Left ventricle myocardium superior (tissue), 1 donor: Measurements from ENCODE around the gene DACH1. TPM values are rescaled to one million over a fixed set of nuclear protein-coding genes. Genes with fewer than 3 reads are reported as not detected.

Source experiments
- ATAC-seq: fragments of 200-7000 bp; cut with Tn5 transposase; one replicate; pipeline ENCODE4 v1.9.1; 2020; ENCODE audit warnings: mild to moderate bottlenecking, moderate library complexity
- DNase-seq: peaks from one replicate; pipeline ENCODE4 v3.0.0-alpha.2; 2020
- intact Hi-C: fragments of 100-400 bp; cut with micrococcal nuclease; formaldehyde crosslinking; loops from one replicate; pipeline ENCODE4 v1.11.0; 2022
- total RNA-seq: library from RNA; stranded (reverse); fragmentation: NEBNext Ultra II Directional; extraction: Animal tissue kit (Norgen Biotek cat#: 25700); gene quantifications from one replicate; pipeline ENCODE4 v1.2.1, GENCODE V29; 2021
- donor health status: DM: no; HTN: yes; CAD: no; lungs with severe emphysema.

Gene DACH1
- total RNA-seq, 1 donor from 2014 or later = 3.5 TPM

DNA sequence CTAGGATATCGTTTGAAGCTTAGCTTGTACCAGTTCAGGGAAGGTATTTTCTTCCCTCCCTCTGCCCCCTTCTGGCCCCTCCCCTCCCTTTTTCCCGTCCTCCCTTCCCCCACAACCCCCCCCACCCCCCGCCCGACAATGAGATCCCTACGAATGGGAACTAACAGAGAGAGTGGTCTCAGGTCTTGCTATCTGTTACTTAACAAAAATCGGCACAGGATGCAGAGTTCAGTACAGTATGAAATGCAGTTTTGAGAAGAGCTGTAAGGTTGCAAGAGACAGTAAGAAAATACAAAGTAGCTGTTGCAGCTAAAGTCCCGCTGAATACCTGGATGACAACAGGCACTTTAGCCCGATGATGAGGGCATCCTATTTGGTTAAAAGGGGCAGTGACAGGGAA, 3.1 kb upstream of the DACH1 start:
- DNase-seq (no peak), ATAC-seq (no peak)
- intact Hi-C loops = loop anchor here (10.0 kb wide), 1 partner anchor 625 kb away; no protein-coding TSS in a partner anchor

DNA sequence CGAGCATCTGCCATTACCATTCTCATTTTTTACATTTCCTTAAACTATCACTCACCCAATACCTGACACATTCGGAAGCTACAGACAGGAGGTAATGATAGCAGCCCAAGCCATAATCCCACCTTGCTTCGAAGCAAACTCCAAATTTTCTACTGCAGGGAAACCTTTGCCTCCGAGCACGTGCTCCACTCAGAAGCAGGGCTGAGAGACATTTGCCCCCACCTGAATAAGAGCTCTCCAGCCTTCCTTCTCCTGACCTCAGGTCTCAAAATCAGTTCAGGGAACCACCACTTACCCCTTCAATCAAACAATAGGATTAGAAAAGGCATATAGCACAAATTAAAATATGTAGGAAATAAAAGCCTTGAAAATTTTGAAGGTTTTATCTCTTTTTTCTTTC, 2.3 kb upstream of the DACH1 start:
- ATAC-seq = no peak
- no peak for DNase-seq
- intact Hi-C loops = no loop called here

DNA sequence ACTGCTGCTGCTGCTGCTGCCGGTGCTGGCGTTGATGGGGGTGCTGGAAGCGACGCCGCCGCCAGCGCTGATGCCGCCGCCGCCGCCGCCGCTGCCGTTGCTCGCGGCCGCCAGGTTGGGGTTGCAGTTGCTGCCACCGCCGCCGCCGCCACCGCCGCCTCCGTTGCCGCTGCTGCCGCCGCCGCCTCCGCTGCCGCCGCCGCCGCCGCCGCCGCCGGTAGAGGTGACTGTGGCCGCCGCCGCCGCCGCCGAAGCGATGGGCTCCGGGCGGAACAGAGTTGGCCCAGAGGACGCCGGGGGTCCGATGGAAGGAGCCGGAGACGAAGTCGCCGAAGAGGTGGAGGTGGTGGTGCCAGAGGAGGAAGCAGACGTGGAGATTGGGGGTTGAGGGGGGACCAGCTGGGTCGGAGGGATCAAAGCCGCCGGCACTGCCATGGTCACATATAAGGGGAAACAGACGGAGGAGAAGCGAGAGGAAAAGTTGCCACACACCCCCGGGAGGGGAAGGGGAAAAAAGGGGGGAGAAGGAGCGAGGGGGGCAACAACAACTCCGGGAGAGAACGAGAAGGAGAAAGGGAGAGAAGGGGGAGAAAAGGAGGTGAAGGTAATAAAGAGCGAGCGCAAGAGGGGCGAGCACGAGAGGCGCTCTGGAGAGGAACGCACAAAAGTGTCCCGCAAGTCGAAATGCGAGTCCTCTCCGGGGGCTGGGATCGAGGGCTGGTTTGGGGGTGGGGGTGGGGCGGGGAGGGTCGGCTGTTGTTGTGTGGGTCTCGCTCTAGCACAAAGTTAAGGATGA, 471 bp downstream of the DACH1 start:
- peak; percentile 39 for ATAC-seq
- intact Hi-C loops = no loop called here
- peak; percentile 51 for DNase-seq

DNA sequence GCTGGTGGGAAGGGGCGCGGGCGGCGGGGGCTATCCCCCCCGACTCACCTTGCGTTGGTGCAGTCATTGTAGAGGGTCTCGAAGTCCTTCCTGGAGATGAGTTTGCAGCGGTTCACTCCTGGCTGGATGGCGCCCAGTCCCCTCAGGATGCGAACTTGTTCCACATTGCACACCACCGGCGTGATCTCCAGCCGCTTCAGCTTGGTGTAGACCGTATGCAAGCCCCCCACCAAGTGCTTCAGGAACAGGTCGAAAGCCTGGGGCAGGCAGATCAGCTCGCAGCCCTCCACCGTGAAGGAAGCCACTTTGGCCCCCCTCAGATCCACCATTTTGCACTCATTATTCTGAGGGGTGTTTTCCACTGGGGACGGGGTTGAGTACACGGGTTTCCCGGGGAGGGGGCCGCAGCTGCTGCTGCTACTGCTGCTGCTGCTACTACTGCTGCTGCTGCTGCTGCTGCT, 1.1 kb downstream of the DACH1 start:
- ATAC-seq (no peak), DNase-seq (no peak)
- intact Hi-C loops = no loop called here

DNA sequence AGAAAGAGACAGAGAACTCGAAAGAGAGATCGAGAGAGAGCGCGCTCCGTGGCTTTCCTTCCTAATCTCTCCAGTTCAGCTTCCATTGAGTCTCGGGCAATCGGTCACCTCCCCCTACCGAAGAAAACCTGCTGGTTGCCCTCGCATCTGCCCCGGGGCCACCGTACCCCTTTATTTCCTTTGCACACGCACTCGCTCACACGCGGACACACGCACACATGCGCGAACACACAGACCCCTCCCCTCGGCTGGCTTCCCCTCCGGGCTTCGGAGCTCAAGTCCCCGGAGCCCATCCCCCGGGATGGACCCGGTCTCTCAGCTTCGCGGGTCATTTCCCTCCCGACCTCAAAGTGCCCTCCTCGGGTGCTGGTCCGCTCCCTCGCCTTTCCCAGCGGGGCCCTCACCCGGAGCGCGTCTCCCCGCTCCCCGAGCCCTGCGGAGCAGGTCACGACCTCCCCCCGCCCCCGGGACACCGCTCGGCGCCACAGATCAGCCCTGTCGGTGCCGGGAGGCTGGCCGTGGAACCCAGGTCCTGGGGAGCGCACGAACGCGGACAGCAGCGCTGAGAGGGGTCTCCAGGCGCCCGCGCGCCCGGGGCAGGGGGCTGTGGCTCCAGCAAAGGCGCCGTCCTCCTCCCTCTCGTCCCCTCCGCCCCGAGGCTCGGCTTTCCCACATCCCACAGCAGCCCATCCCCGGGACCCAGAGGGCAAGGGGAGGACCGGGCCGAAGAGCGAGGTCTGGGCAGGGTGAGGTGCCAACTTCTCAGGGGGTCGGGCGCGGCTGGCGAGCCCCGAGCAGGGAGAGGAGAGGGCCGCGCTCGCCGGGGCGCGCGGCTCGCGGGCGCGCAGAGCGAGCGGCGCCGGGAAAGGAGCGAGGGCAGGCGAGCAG, 1.8 kb downstream of the DACH1 start:
- ATAC-seq (peak; percentile 45), DNase-seq (peak; percentile 52)
- intact Hi-C loops = no loop called here

DNA sequence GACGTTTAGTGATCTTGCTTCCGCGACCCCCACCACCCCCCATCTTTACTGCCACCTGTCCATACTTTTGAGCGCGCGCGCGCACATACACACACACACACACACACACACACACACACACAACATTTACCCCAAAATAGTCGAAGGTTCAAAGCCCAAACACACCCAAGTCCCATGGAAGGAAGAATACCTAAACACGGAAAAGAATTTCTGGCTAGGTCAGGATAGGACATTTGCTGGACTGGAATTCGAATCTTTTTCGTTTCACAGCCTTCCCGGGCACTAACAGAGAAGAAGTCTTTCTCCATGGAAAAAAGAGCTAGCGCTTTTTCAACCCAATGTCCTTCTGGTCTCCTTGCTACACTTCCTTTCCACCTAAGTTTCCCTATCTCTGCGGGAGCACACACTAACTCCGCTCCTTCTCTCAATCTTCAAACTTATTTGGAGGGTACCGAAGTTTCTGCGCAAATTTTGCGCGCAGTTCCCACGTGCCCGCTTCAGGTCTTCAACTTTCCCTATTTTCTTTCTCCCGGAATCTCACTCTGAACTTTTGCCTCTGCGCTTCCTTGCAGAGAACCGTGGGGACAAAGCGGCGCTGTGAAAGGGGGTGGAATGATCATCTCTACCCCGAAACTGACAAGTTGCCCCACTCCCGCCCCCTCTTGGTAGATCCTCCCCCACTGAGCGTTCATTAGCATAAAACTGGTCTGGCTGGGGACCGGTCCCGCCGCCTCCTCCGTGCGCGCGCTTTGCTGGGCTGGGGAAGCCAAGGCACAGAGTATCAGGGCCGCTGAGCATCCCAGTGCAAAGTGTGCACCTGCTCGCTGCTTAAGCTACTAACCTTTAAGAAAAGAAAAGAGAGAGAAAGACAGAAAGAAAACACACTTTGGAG, 2.7 kb downstream of the DACH1 start:
- ATAC-seq = peak; percentile 74
- intact Hi-C loops = no loop called here

DNA sequence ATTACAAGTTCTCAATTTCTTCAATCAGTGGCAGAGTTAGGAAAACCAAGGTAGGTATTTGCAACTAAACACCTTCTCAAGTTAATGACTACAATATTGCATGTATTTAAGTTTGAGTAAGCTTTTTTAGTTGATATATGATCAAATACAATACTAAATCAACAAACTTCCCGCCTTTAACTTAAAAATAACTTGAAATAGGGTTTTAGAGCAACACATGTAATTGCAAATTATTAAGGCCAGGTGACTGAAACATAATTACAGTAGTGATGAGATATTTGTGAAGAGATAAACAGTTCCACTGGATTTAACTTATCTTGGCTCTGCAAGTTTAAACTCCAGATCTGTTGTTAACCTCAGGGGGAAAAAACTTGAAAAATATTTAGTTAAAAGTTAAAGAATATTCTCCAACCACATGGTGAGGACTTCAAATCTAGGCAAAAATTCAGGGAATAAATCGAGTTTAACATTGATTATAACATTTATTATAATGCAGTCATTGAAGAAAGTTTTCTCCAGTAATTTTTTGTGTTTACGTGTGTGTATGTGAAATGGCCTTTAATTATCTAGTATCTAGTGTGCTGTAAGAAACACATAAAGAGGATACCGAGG, 3.6 kb downstream of the DACH1 start:
- DNase-seq = no peak
- no peak for ATAC-seq
- intact Hi-C loops = no loop called here

More for the DNA sequence above, 2.7 kb downstream of the DACH1 start:
- peak; percentile 65 for DNase-seq

DNA sequence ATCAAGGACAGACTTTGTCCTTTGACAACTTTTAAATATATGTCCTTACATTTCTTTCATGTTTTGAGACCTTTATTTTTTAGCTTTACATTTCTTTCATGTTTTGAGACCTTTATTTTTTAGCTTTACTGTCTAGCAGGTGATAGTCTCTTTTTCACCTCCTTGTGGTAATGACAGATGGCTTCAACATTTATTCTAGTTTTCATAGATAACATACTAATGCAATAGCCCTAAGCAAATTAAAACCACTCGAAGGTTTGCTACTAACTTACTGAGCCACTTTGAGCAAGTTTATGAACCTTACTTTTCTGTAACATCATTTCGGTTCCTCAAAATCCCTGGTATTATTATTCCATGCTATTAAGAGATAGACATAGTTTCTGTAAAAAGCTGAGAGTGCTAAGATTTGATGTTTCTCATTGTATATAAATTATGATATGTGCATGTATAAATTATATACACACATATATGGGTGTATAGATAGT, 4.5 kb downstream of the DACH1 start:
- intact Hi-C loops = no loop called here
- ATAC-seq = no peak
- DNase-seq = no peak

DNA sequence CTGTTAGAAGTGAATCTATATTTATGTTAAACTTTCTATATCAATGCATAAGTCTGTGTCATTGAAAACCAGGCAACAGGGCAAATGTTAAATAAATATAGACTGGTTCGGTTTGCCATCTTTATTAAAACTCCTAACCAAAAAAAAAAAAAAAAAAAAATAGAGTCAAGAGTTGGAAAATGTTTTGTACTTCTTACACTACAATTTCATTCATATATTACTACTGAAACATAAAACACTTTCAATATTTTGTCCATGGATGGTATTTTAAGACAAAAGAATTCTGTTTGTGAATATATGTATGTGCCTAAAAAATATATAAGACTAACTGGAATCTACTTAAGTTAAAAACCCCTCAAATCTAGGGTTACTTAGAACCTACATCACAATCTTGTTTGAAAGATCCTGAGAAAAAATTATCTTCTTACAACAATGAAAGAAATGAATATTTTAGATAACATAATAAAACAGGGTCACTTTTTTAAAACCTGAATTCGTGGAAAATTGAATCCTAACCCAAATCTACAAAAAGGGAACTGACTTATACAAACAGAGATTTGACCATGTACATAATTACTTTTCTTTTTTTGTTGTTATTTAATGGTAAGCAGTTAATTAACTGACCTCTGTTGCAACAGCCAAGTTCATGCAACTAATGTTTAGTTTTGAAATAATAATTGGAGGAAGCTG, 5.1 kb downstream of the DACH1 start:
- ATAC-seq = no peak
- DNase-seq = no peak
- intact Hi-C loops = no loop called here

DNA sequence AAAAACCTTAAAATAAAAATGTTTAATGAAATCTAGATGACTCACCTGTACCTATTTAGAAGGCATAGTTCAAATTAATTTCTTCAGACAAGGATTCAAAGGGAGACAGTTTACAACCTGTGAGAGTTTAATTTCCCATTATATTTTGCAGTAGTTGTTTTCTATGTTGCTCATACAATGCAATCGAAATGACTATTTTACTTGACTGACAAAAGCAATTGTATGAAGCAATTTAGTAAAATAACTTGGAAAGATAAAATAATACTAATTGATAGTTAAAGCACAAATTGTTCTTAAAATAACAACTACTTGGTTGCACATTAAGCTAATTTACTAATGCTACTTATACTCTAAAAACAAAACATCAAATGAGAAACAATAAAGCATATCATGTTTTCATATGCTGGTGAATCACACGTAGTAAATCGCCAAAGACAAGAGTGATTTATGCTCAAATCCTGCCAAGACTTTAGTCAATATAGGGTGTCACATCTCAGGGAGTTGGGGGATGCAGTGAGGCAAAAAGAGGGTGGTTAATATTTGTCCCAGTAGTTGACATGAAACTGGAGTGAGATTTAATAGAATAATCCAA, 6.4 kb downstream of the DACH1 start:
- no peak for DNase-seq
- no peak for ATAC-seq
- intact Hi-C loops = no loop called here

DNA sequence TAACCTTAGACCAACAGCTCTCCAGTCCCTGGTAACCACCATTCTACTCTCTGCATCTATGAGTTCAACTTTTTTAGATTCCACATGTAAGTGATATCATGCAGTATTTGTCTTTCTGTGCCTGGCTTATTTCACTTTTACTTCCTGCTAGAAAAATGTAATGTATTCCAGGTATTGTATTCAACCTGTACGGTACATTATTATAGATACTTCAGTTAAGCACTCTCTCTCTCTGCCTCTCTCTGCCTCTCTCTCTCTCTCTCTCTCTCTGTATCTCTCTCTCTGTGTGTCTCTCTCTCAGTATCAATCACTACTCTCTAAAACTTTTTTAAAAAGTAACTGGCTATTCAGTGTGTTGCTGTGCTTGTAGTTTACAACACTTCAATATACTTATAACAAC, 8.4 kb downstream of the DACH1 start:
- intact Hi-C loops = loop anchor here (10.0 kb wide), 1 partner anchor 64 kb away; no protein-coding TSS in a partner anchor
- ATAC-seq (no peak), DNase-seq (no peak)

DNA sequence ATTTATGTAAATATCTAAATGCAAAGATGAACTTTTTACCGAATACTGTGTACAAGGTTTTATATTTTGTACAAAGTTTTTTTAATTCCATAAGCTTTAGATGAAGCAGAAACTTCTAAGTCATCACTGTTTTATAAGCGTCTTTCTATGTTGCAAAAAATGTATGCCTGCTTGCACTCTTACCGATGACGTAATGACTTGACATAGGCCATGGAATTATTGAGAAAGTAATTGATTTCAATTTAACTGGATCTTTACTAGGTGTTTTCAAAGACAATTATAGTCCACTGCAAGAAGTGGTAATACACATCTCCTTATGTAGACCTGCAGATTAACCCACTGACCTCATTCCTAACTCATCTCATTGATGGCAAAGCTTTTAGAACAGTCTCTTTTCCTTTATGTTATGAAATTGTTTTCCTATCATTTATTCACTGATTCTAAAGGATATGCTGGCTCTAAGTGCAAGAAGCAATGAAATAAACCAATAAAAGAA, 10.4 kb downstream of the DACH1 start:
- no peak for ATAC-seq
- intact Hi-C loops = loop anchor here (10.0 kb wide), 1 partner anchor 62 kb away; no protein-coding TSS in a partner anchor

DNA sequence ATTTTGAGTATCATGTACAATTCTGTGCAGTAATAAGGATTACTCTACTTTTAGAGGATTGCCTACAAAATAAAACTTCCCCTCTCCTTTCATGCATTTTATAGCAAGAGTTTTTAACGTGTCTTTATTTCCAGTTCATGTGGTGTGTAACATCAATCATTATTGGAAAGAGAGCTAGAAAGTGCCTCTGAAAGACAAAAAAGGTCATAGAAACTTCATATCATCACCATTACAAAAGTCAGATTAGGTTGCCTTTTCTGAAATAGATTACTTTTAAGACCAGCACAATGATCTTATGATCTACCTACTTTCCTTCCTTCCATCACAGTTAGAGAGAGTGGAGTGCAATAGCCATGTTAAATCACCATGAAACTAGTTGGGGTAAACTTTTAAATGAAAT, 12.6 kb downstream of the DACH1 start:
- intact Hi-C loops = loop anchor here (10.0 kb wide), 1 partner anchor 60 kb away; no protein-coding TSS in a partner anchor
- ATAC-seq = no peak
- no peak for DNase-seq

More for the DNA sequence above, 10.4 kb downstream of the DACH1 start:
- DNase-seq = no peak

DNA sequence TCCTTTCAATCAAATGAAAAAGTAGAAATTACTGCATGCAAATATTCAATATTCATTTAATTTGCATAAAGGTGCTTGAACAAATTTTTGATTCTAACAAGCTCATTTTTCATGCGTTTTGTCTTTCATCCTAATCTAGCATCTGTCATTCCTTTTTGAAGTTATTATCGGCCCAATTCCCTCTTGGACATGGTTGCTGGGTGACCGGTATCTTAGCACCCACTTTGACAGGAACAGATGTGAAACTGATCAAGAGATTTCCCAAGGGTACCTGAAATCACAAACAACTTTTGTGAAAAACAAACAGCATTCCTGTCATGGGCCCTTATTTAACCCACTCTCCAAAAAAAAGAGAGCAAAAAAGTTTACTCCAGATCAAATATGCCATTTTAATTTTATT, 13.3 kb downstream of the DACH1 start:
- ATAC-seq (no peak), DNase-seq (no peak)
- intact Hi-C loops = loop anchor here (10.0 kb wide), 1 partner anchor 59 kb away; no protein-coding TSS in a partner anchor

DNA sequence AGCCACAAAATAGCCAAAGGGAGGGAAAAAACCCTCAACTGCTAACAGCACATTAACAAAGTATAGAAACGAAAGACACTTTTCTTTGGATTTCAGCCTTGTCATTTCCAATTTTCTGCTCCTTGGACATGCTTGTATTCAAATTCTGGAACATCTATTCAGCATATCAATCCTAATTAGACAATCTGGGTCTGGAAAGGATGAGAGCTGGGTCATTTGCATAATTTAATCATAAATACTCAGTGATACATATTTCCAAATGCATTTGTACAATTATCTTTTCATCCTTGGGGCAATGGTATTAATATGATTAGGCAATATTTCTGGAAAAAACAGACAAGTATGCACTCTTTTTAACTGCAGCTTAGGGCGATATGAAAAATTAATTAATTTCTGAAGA, 14.3 kb downstream of the DACH1 start:
- intact Hi-C loops = loop anchor here (10.0 kb wide), 1 partner anchor 58 kb away; no protein-coding TSS in a partner anchor

DNA sequence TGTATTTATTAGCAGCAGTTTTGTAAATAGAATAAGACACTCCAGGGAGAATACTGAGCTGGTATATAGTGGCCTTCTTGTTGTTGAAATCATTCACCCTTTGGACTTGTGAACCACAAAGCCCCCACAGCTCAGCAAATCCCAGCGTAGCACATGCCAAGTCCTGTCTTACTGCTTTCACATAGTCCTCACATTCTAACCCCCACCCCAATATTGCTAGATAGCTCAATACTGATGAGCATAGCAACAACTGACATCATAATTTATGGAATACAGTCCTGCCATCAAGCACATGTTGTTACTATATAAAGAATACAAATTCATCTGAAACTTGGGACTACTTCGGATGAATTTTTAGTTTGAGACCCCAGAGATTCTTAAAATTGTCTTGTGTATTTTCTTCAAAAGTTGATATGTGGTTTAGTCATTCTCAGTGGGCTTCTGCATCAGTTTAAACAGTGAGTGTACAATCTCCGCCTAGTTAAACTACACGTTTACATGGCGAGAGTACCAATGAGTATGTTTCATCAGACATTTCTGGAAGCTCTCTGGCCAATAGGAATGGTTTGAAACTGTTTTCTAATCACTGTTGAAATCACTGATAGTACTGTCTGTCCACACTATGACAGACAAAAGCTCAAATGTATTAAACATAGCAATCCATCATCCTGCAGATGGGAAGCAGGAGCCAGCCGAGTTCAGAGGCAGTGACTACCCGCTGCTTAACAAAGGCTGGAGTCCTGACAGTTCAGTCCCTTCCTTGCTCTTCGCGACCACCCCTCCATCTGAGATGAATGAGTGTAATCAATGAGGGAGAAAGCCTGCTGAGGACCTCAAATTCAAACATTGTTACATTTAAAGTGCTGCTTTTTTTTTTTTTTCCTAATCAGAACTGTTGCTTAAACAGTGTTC, 15.2 kb downstream of the DACH1 start:
- ATAC-seq = no peak
- intact Hi-C loops = loop anchor here (10.0 kb wide), 1 partner anchor 57 kb away; no protein-coding TSS in a partner anchor
- DNase-seq = no peak

More for the DNA sequence above, 14.3 kb downstream of the DACH1 start:
- DNase-seq (no peak), ATAC-seq (no peak)
